CD14-positive monocyte (primary cell): ENCODE measurements around the gene ZNF474. TPM values are rescaled to one million over a fixed set of nuclear protein-coding genes. Genes with fewer than 3 reads are reported as not detected.

ENCODE experiments used
- DNase-seq, 3 donors: peaks; one replicate each; pipeline ENCODE4 v3.0.0-alpha.2; 2011 to 2022
- H2AFZ ChIP-seq: 2 replicates; pipeline ENCODE4 v1.6.0; 2012; ENCODE audit warnings: mild to moderate bottlenecking, low read depth, low read length, inconsistent platforms; ENCODE audit not compliant: insufficient read depth, poor library complexity, severe bottlenecking
- H3K27ac ChIP-seq, 2 donors: 1 replicate in 1 of 2; 2 replicates in 1 of 2; pipeline ENCODE4 v1.5.1; 2012 to 2013; ENCODE audit warnings: low read length in 2 of 2, control low read depth in 1 of 2, inconsistent platforms in 1 of 2, low read depth in 1 of 2, mild to moderate bottlenecking in 1 of 2
- H3K27me3 ChIP-seq, 2 donors: one replicate each; pipeline versions ENCODE4 v1.6.0 to v1.6.1; 2011 to 2013; ENCODE audit warnings: low read length in 2 of 2; ENCODE audit not compliant: control insufficient read depth in 2 of 2, insufficient read depth in 2 of 2
- H3K36me3 ChIP-seq, 2 donors: replicated peaks in 1 of 2; 1 replicate in 1 of 2; 2 replicates in 1 of 2; pipeline versions ENCODE4 v1.5.1 to v1.6.1; 2012 to 2013; ENCODE audit warnings: low read length in 2 of 2, control low read depth in 1 of 2, inconsistent platforms in 1 of 2, mild to moderate bottlenecking in 1 of 2; ENCODE audit not compliant: insufficient read depth in 2 of 2, control insufficient read depth in 1 of 2
- H3K4me1 ChIP-seq, 2 donors: 1 replicate in 1 of 2; 2 replicates in 1 of 2; pipeline versions ENCODE4 v1.5.1 to v1.6.1; 2012 to 2013; ENCODE audit warnings: low read length in 2 of 2, control low read depth in 1 of 2, inconsistent platforms in 1 of 2, mild to moderate bottlenecking in 1 of 2, moderate library complexity in 1 of 2; ENCODE audit not compliant: insufficient read depth in 2 of 2, control insufficient read depth in 1 of 2
- H3K4me2 ChIP-seq: replicated peaks from 2 replicates; pipeline ENCODE3; 2012; ENCODE audit warnings: low read length, moderate library complexity, mild to moderate bottlenecking; ENCODE audit not compliant: poor library complexity, severe bottlenecking; ENCODE audit errors: extremely low read depth
- H3K4me3 ChIP-seq, 3 experiments: fragments of 200-600 bp in 1 of 3; sonication (generic) in 1 of 3; replicated peaks in 1 of 3; 1 replicate in 2 of 3; 2 replicates in 1 of 3; pipeline ENCODE4 v1.5.1; 2011 to 2013; ENCODE audit warnings: low read length in 3 of 3, mild to moderate bottlenecking in 3 of 3, control low read depth in 2 of 3, low read depth in 2 of 3, inconsistent platforms in 1 of 3, moderate library complexity in 1 of 3
- H3K79me2 ChIP-seq: 2 replicates; pipeline ENCODE4 v1.6.0; 2012; ENCODE audit warnings: mild to moderate bottlenecking, control low read depth, inconsistent platforms, low read length, moderate library complexity; ENCODE audit not compliant: insufficient read depth
- H3K9ac ChIP-seq: 2 replicates; pipeline ENCODE4 v1.6.0; 2017; ENCODE audit warnings: low read length, mild to moderate bottlenecking; ENCODE audit not compliant: insufficient read depth, poor library complexity, severe bottlenecking
- H3K9me3 ChIP-seq, 2 donors: replicated peaks in 1 of 2; 1 replicate in 1 of 2; 2 replicates in 1 of 2; pipeline versions ENCODE4 v1.5.1 to v1.6.1; 2012 to 2013; ENCODE audit warnings: low read length in 2 of 2, control low read depth in 1 of 2; ENCODE audit not compliant: control insufficient read depth in 1 of 2, insufficient read depth in 1 of 2
- H4K20me1 ChIP-seq: 2 replicates; pipeline ENCODE4 v1.6.0; 2012; ENCODE audit warnings: mild to moderate bottlenecking, low read length, control low read depth, moderate library complexity; ENCODE audit not compliant: insufficient read depth
- H3K27ac Mint-ChIP-seq, 7 donors: one replicate each; pipeline ENCODE4 v1.8.0; 2020; ENCODE audit warnings: mild to moderate bottlenecking in 7 of 7, mixed read lengths in 7 of 7, moderate library complexity in 6 of 7, inconsistent platforms in 2 of 7
- H3K27me3 Mint-ChIP-seq, 3 donors: one replicate each; pipeline ENCODE4 v1.8.0; 2021 to 2022; ENCODE audit warnings: low read depth in 3 of 3, mild to moderate bottlenecking in 3 of 3, mixed read lengths in 3 of 3, moderate library complexity in 3 of 3, inconsistent platforms in 1 of 3
- H3K36me3 Mint-ChIP-seq, 2 donors: one replicate each; pipeline ENCODE4 v1.8.0; 2020; ENCODE audit warnings: mixed read lengths in 2 of 2, inconsistent platforms in 1 of 2, mild to moderate bottlenecking in 1 of 2
- H3K4me1 Mint-ChIP-seq: one replicate; pipeline ENCODE4 v1.8.0; 2020; ENCODE audit warnings: mild to moderate bottlenecking, mixed read lengths
- H3K4me3 Mint-ChIP-seq, 2 donors: one replicate each; pipeline ENCODE4 v1.8.0; 2020; ENCODE audit warnings: mild to moderate bottlenecking in 2 of 2, mixed read lengths in 2 of 2, moderate library complexity in 1 of 2
- H3K9me3 Mint-ChIP-seq, 7 donors: one replicate each; pipeline ENCODE4 v1.8.0; 2020 to 2022; ENCODE audit warnings: mixed read lengths in 7 of 7, mild to moderate bottlenecking in 6 of 7, moderate library complexity in 6 of 7, inconsistent platforms in 2 of 7
- CTCF ChIP-seq: fragments of 200-600 bp; IDR thresholded peaks from one replicate; pipeline ENCODE4 v1.8.0; 2022; ENCODE audit warnings: antibody characterized with exemption, mild to moderate bottlenecking
- WGBS: methylation state at CpG from one replicate; pipeline ENCODE4 v1.1.5; 2013; ENCODE audit warnings: missing lambda C conversion rate; ENCODE audit not compliant: insufficient coverage; 5-methylcytosine and 5-hydroxymethylcytosine counted together
- intact Hi-C, 2 donors: fragments of 100-400 bp; cut with micrococcal nuclease; formaldehyde crosslinking; loops; one replicate each; pipeline versions ENCODE4 v1.15.0 to v1.15.1; 2023
- polyA plus RNA-seq, 3 donors: library from polyadenylated mRNA; depleted of rRNA in 1 of 3; unstranded in 2 of 3; stranded (reverse) in 1 of 3; fragments of 300-500 nt in 2 of 3; fragments of >200 nt in 1 of 3; fragmentation: Illumina TruSeq in 2 of 3; gene quantifications; 1 replicate in 2 of 3; 2 replicates in 1 of 3; pipeline ENCODE4 v1.2.3, GENCODE V29; 2012 to 2021

Gene ZNF474
- polyA plus RNA-seq, 3 donors, result 0.09 TPM; not detected in 2

GRCh38 chr5:122154491-122154890 is 25.1 kb downstream of the ZNF474 start:
- Histone ChIP-seq H4K20me1 (no peaks in the 10 kb centered on the region), H3K27ac (no peak overlapping the region), H3K4me1 (no peaks in the 10 kb centered on the region), H3K4me3 (no peak overlapping the region), H3K9me3 (no peaks in the 10 kb centered on the region), H3K36me3 (no peaks in the 10 kb centered on the region), H3K27me3 (no peaks in the 10 kb centered on the region), H3K4me2 (no peak overlapping the region), H3K9ac (no peak overlapping the region), H2AFZ (no peak overlapping the region), H3K79me2 (no peaks in the 10 kb centered on the region)
- no peaks in the 10 kb centered on the region for H3K4me1 Mint-ChIP-seq
- intact Hi-C loops, result no loop called here
- no peak overlapping the region for H3K4me3 Mint-ChIP-seq
- 91% methylated on average over 4 of the region's 5 CpGs for WGBS
- no peaks in the 10 kb centered on the region for H3K36me3 Mint-ChIP-seq
- no peak for DNase-seq
- no peak for TF ChIP-seq CTCF
- no peak overlapping the region for H3K27ac Mint-ChIP-seq
- H3K27me3 Mint-ChIP-seq, result peaks cover 0 to 3% (median 1%) of the 10 kb centered on the region in 3 donors
- no peaks in the 10 kb centered on the region for H3K9me3 Mint-ChIP-seq

GRCh38 chr5:122154910-122155309 is 25.6 kb downstream of the ZNF474 start:
- Histone ChIP-seq H3K36me3 (no peaks in the 10 kb centered on the region), H3K27ac (no peak overlapping the region), H3K79me2 (no peaks in the 10 kb centered on the region), H2AFZ (no peak overlapping the region), H3K4me2 (no peak overlapping the region), H3K27me3 (no peaks in the 10 kb centered on the region), H3K4me1 (no peaks in the 10 kb centered on the region), H3K9ac (no peak overlapping the region), H3K4me3 (no peak overlapping the region), H4K20me1 (no peaks in the 10 kb centered on the region), H3K9me3 (no peaks in the 10 kb centered on the region)
- no peak overlapping the region for H3K4me3 Mint-ChIP-seq
- TF ChIP-seq CTCF, result no peak
- DNase-seq, result no peak
- 93% methylated on average over 5 of the region's 7 CpGs for WGBS
- no peaks in the 10 kb centered on the region for H3K36me3 Mint-ChIP-seq
- H3K4me1 Mint-ChIP-seq, result no peaks in the 10 kb centered on the region
- no peaks in the 10 kb centered on the region for H3K9me3 Mint-ChIP-seq
- intact Hi-C loops, result no loop called here
- H3K27ac Mint-ChIP-seq, result no peak overlapping the region
- no peaks in the 10 kb centered on the region for H3K27me3 Mint-ChIP-seq
